Stimulated activated naive CD8-positive, alpha-beta T cell treated with anti-CD3 and anti-CD28 coated beads, Interleukin-15, Interleukin-2, amounts not matched to agents 100 U/mL and 50 U/mL, for 24 hours (primary cell): ENCODE data around the gene USP40.

Experiments used
- ATAC-seq: fragments of 150-1000 bp; cut with Tn5 transposase; one replicate; pipeline ENCODE4 v1.10.0; 2021
- DNase-seq: peaks from one replicate; pipeline ENCODE4 v3.0.0; 2021

The USP40 gene

DNA sequence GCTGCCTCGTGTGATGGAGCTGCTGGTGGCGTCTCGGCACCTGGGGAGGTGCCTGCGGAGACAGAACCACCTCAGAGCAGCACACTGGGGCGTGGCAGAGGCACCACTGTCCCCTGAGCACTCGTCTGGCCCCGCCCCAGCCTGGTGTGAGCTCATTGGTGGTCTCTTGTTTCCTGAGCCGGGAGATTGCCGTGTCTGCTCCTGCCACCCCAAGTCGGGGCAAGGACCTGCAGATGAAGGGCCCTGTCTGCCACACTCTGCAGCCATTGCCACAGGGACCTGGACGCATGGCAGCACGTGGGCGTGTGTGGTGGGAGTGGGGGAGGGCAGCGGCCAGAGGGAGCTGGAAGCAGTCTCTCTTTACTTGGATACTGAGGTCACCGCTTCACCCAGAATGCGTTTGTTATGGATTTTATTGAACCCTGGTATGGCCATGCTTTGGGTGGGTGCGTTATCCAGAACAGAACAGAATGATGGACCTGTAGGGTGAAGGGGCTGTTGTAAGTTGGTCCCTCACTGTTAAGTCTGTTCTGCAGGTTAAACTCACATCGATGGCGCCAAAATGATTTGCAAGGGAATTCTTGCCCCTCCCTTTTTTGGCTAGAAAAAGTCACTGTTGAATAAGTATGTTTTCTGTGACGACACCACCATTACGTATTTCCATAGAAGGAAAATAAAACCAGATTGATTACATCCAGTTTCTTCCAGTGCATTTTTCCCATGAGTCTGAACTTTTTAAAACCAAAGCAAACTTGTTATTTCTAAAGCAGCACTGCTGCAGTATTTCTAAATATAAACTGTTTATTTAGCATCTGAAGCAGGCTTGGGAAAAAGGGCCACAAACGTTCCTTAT is 92.0 kb downstream of the USP40 start:
- no peak for DNase-seq
- no peak for ATAC-seq

DNA sequence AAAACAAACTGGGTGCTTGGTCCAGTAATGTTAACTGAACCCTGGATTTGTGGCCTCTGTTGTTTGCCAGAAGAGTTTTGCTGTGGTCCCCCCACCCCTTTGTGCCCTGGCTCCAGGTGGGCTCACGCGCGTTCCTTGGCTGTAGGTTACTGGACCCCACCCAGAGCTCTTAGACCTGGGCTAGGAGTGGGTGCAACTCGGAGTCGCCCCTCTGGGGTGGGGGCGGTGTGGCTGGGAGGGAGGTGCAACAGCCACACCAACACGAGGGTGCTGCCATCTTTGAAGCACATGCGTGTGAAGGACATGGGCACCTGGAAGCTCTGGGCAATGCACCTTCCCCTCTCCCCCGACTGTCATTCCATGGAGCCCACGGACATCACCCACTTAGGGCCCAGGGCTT is 92.7 kb downstream of the USP40 start:
- ATAC-seq: no peak

GRCh38 chr2:233473386-233473791 is 93.2 kb downstream of the USP40 start:
- DNase-seq (no peak), ATAC-seq (no peak)

More for the DNA sequence above, 92.7 kb downstream of the USP40 start:
- no peak for DNase-seq

GRCh38 chr2:233471291-233472035 is 95.1 kb downstream of the USP40 start:
- DNase-seq (no peak), ATAC-seq (no peak)

DNA sequence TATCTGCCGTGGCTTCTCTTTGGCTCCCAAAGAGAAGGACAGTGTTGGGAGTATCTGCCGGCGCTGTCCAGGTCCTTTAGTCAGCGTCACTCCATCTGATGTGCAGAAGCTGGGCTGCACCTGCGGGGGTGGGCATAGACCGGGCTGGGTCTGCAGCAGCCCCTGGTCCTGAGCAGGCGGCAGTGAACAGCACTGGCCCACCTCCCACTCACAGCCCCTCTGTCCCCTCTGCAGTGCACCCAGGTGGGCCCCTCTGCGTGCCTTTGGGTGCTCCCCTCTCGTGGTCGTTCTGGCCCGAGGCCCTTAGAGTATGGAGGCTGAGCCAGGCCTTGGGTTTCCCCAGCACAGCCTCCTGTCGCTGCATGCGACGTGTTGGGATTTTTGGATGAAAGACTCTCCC is 95.7 kb downstream of the USP40 start:
- ATAC-seq (peak; percentile 22), DNase-seq (no peak)

DNA sequence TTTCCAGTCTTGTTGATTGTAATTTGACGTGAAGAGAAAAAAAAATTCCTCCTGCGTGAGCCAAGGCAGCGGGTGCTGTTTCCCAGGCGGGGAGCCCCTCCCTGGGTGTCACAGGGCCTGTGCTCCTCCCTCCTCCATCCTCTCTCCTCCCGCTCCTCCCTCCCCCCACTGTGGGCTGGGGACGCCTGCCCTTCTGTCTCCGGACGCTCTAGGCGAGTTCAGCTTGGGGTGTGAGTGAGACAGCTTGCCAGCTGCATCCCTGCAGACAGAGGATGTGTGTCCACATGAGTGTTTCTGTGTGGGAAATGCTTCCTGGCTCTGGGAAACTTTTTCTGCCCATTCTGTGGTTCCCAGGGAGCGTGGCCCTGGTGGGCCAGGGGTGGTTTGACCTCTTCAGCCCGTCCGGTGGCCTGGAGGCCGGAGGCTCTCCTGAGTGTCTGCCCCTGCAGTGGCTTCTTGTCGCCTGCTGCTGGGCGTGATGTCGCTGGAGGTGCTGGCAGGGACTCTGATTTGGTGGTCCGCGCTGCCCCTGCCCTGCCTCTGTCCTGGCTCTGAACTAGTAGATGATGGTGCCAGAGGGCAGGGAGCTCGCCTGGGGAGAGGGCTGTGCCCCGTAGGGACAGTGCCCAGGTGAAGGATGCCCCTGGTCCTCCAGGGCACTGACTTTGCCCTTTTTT is 96.4 kb downstream of the USP40 start:
- ATAC-seq (no peak), DNase-seq (no peak)

- ATAC-seq (no peak), DNase-seq (no peak)
These were observed 97.1 kb downstream of the USP40 start for GRCh38 chr2:233469261-233470010.

DNA sequence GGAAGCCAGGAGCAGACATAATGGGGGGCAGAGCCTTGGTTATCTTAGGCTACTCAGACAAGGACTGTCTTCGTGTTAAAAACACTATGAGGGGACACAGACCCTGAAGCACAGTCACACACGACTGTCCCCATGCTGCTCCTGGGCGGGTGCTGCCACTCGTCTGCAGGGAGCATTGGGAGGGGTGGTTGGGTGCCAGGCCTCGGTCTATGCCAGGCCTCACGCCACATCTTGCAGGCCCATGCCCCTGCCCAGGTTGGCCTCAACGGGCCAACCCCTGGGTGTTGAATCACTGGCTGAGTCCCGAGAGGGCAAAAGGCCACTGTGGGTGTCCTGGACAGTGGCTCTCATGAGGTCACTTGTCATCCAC is 97.9 kb downstream of the USP40 start:
- DNase-seq: no peak

DNA sequence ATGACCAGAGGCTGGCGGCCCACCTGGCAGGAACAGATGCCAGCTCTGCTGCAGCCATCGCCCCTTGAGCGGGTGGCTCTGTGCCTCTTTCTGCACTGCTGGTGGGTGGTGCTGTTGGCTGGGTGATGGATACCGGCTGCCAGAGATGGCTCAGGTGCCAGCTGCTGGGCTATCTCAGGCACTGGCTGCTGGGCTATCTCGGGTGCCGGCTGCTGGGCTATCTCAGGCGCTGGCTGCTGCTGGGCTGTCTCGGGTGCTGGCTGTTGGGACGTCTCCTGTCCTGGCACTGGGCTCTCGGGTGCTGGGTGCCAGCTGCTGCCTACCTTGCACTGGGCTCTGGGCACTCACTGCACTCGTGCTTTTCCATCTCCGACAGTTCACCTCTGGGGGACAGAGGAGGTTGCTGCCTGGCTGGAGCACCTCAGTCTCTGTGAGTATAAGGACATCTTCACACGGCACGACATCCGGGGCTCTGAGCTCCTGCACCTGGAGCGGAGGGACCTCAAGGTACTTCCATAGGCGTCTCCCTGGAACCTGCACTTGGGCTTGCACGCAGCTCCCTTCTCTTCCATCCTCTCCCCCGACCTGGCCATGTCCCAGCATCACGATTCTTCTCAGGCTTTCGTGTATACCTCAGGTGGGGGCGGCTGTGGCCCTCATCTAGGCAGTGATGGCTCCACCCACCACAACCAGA is 98.4 kb downstream of the USP40 start:
- DNase-seq (no peak), ATAC-seq (peak; percentile 12)

More for the DNA sequence above, 97.9 kb downstream of the USP40 start:
- ATAC-seq: no peak

DNA sequence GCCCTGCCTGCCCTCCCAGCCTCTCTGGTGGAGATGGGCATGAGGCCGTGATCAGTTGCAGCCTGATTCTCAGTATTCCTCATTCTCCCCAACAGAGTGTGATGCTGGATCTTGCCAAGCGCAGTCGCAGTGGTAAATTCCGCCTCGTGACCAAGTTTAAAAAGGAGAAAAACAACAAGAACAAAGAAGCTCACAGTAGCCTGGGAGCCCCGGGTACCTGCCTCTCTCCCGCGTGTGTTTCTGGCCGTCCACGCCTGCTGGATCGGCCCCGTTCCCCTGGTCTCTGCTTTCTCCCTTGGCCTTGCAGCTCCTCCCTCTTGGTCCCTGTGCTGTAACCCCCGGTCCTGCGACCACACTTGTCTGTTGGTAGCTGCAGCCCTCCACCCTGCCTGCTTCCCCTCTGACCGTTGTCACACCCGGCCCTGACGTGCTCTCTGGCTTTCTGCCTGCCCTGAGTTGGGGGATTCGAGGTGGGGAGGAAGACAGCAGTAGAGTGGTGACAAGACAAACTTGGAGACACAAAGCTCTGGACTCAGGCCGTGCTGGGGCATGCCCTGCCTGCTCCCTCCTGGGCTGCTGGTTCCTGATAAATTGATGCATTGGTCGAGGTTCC is 99.5 kb downstream of the USP40 start:
- DNase-seq (no peak), ATAC-seq (no peak)

GRCh38 chr2:233464531-233465240 is 101.9 kb downstream of the USP40 start:
- DNase-seq (no peak), ATAC-seq (no peak)

- ATAC-seq: no peak
These were observed 102.5 kb downstream of the USP40 start for GRCh38 chr2:233464056-233464455.

GRCh38 chr2:233463586-233463985 is 103.0 kb downstream of the USP40 start:
- no peak for DNase-seq
- no peak for ATAC-seq

More at GRCh38 chr2:233464056-233464455, 102.5 kb downstream of the USP40 start:
- DNase-seq: no peak

GRCh38 chr2:233462826-233463470 is 103.6 kb downstream of the USP40 start:
- DNase-seq (no peak), ATAC-seq (no peak)

DNA sequence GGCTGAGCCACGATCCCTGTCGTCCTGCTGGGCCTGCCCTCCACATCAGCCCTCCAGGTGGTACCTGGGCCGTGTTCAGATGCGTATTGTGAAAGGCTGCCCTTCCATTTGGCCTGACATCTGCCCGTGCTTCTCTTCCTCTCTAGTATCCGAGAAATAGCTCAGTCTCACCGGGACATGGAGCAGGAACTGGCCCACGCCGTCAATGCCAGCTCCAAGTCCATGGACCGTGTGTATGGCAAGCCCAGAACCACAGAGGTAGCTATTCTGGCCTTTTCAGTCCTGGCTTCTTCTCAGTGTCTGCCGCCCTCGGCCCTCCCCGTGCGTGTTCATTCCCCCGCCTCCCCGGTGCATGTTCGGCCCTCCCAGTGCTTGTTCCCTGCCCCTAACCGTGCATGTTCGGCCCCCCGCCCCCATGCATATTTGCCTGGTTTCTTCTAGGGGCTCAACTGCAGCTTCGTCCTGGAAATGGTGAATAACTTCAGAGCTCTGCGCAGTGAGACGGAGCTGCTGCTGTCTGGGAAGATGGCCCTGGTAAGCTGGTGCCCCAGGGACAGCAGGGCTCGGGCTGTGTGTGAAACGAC is 104.3 kb downstream of the USP40 start:
- ATAC-seq (no peak), DNase-seq (no peak)

- no peak for ATAC-seq
- DNase-seq: no peak
These were observed 105.1 kb downstream of the USP40 start for GRCh38 chr2:233461481-233461891.

DNA sequence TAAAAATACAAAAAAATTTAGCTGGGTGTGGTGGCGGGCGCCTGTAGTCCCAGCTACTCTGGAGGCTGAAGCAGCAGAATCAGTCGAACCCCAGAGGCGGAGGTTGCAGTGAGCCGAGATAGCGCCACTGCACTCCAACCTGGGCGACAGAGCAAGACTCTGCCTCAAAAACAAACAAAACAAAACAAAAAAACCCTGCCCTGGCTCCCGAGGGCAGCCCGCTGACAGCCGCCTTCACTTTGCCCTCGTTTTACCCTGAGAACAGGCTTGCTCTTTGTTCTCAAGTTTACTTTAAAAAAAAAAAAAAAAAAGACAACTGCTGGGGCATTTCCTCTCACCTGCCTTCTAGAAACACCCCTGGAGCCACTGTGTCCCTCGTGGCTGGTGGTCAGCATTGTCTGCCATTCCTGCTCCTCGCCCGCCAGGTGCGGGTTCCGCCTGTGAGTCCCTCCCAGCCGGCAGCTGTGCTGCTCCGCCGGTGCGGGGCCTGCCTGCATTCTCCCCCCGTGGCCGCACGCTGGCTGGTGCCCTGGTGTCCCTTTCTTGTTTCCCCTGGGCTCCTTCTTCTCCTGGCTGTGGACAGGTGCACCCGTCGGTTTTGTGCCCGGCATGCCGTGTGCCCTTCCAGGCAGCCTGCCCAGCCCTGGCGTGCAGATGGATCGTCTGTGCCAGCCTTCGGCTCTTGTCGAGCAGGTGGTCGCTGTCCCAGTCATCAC is 105.7 kb downstream of the USP40 start:
- DNase-seq: no peak
- ATAC-seq: no peak

GRCh38 chr2:233459426-233459825 is 107.2 kb downstream of the USP40 start:
- ATAC-seq: no peak
- DNase-seq: no peak

DNA sequence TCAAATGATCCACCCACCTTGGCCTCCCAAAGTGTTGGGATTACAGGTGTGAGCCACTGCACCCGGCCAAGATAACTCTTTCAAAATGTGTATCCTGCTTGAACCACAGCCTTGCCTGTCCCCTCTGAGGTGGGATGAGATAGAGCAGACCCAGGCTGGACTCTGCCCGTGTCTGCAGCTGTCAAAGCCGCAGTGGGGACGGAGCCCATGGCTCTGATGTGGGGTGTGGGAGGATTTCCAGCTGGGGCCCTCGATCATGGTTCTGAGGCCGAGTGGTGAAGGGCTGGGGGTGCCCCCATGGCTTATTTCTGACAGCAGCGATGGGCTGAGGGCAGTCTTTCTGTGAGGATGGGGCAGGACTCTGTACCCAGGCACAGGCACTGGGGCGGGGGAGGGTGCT is 107.8 kb downstream of the USP40 start:
- ATAC-seq (no peak), DNase-seq (no peak)
